ENCODE results near the gene C21orf91.
A peak's percentile ranks its signal among the peaks of the same experiment; 100 is the strongest.

C21orf91 gene

GRCh38 chr21:17819114-17819876 is at the start of gene C21orf91:
TSS of gene C21orf91 (minus strand) at chr21:17819356. CDS start at chr21:17818318, 1,038 bp downstream.
- peak; percentile 71 for DNase-seq (ENCODE audit: low read depth)

- no peak for DNase-seq (ENCODE audit: low read depth)
These were observed 47.4 kb upstream of the C21orf91 start for GRCh38 chr21:17866590-17866989.

- no peak for DNase-seq (ENCODE audit: low read depth)
These were observed 40.5 kb upstream of the C21orf91 start for GRCh38 chr21:17859661-17860060.

GRCh38 chr21:17858747-17859146 is 39.6 kb upstream of the C21orf91 start:
- DNase-seq (ENCODE audit: low read depth): no peak

GRCh38 chr21:17854745-17855144 is 35.6 kb upstream of the C21orf91 start:
- DNase-seq (ENCODE audit: low read depth): no peak

- no peak for DNase-seq (ENCODE audit: low read depth)
These were observed 34.5 kb upstream of the C21orf91 start for GRCh38 chr21:17853393-17854275.

- DNase-seq (ENCODE audit: low read depth): no peak
These were observed 29.1 kb upstream of the C21orf91 start for GRCh38 chr21:17848228-17848627.

- DNase-seq (ENCODE audit: low read depth): no peak
These were observed 21.9 kb upstream of the C21orf91 start for GRCh38 chr21:17841103-17841502.

GRCh38 chr21:17834639-17835354 is 15.6 kb upstream of the C21orf91 start:
- no peak for DNase-seq (ENCODE audit: low read depth)

- no peak for DNase-seq (ENCODE audit: low read depth)
These were observed 10.3 kb upstream of the C21orf91 start for GRCh38 chr21:17829472-17829871.

GRCh38 chr21:17828223-17828622 is 9.1 kb upstream of the C21orf91 start:
- DNase-seq (ENCODE audit: low read depth): no peak

- no peak for DNase-seq (ENCODE audit: low read depth)
These were observed 4.7 kb upstream of the C21orf91 start for GRCh38 chr21:17823846-17824245.

- no peak for DNase-seq (ENCODE audit: low read depth)
These were observed 2.0 kb upstream of the C21orf91 start for GRCh38 chr21:17821121-17821520.

- DNase-seq (ENCODE audit: low read depth): no peak
These were observed 697 bp upstream of the C21orf91 start for GRCh38 chr21:17819877-17820229.

GRCh38 chr21:17818186-17819113 is 706 bp downstream of the C21orf91 start:
- DNase-seq (ENCODE audit: low read depth): peak; percentile 23

- DNase-seq (ENCODE audit: low read depth): no peak
These were observed 5.8 kb downstream of the C21orf91 start for GRCh38 chr21:17813353-17813752.

GRCh38 chr21:17805966-17806365 is 13.2 kb downstream of the C21orf91 start:
- DNase-seq (ENCODE audit: low read depth): no peak

GRCh38 chr21:17803536-17803935 is 15.6 kb downstream of the C21orf91 start:
- DNase-seq (ENCODE audit: low read depth): no peak

GRCh38 chr21:17802572-17802971 is 16.6 kb downstream of the C21orf91 start:
- no peak for DNase-seq (ENCODE audit: low read depth)

- no peak for DNase-seq (ENCODE audit: low read depth)
These were observed 19.6 kb downstream of the C21orf91 start for GRCh38 chr21:17799414-17800164.

GRCh38 chr21:17798796-17799195 is 20.4 kb downstream of the C21orf91 start:
- no peak for DNase-seq (ENCODE audit: low read depth)
